Measurements from ENCODE around the gene ITIH3. TPM values are rescaled to one million over a fixed set of nuclear protein-coding genes. Genes with fewer than 3 reads are reported as not detected.
"Not testable (repeated sequence)": the region's sequence is repeated elsewhere in the genome, so short reads cannot be mapped to it uniquely, and the experiment has no call there.

Gene ITIH3
- total and polyA plus RNA-seq, 2 donors: 0.24 to 4.8 TPM

- peaks cover 0 to 10% of the 10 kb centered on the region in 2 donors for H3K36me3 ChIP-seq (ENCODE audit: control insufficient read depth in 2 of 2, insufficient read depth in 2 of 2, low read length in 1 of 2)
- H3K27me3 ChIP-seq (ENCODE audit: control insufficient read depth in 2 of 2, insufficient read depth in 1 of 2, low read length in 1 of 2): no peaks in the 10 kb centered on the region
- no peak for DNase-seq (ENCODE audit: low read depth in 6 of 9, low spot score in 9 of 9)
- 76% methylated on average over 5 of the region's 5 CpGs for WGBS
- peak overlapping the region; percentile 55 to 73 for H3K4me3 ChIP-seq (ENCODE audit: low read length in 2 of 2)
- peak overlapping the region in 1 of 2 donors; percentile 73 for H3K27ac ChIP-seq (ENCODE audit: low read depth in 1 of 2, low read length in 1 of 2)
- no peaks in the 10 kb centered on the region for H3K9me3 ChIP-seq (ENCODE audit: control insufficient read depth in 2 of 2, insufficient read depth in 1 of 2, low read length in 1 of 2)
- H3K4me1 ChIP-seq (ENCODE audit: control insufficient read depth in 2 of 2, insufficient read depth in 2 of 2, low read length in 2 of 2): peaks cover 15 to 30% of the 10 kb centered on the region in 2 donors
Observed at GRCh38 chr3:52771334-52771681, 23.3 kb upstream of the ITIH3 start.

DNA sequence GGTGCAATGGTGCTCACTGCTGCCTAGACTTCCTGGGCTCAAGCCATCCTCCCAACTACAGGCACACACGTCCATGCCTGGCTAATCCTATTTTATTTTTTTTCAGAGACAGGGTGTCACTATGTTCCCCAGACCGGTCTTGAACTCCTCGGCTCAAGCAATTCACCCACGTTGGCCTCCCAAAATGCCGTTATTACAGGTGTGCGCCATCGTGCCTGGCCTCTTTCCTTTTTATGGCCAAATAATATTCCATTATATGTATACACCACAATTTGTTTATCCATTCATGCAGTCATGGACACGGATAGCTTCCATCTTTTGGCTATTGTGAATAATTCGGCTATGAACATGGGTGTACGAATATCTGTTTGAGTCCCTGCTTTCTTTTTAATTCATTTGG is 22.9 kb upstream of the ITIH3 start:
- H3K4me1 ChIP-seq (ENCODE audit: control insufficient read depth in 2 of 2, insufficient read depth in 2 of 2, low read length in 2 of 2): peaks cover 15 to 33% of the 10 kb centered on the region in 2 donors
- 98% methylated on average over 10 of the region's 10 CpGs for WGBS
- H3K4me3 ChIP-seq (ENCODE audit: low read length in 2 of 2): no peak overlapping the region
- no peaks in the 10 kb centered on the region for H3K9me3 ChIP-seq (ENCODE audit: control insufficient read depth in 2 of 2, insufficient read depth in 1 of 2, low read length in 1 of 2)
- no peak for DNase-seq (ENCODE audit: low read depth in 6 of 9, low spot score in 9 of 9)
- no peak overlapping the region for H3K27ac ChIP-seq (ENCODE audit: low read depth in 1 of 2, low read length in 1 of 2)
- H3K36me3 ChIP-seq (ENCODE audit: control insufficient read depth in 2 of 2, insufficient read depth in 2 of 2, low read length in 1 of 2): peaks cover 0 to 10% of the 10 kb centered on the region in 2 donors
- H3K27me3 ChIP-seq (ENCODE audit: control insufficient read depth in 2 of 2, insufficient read depth in 1 of 2, low read length in 1 of 2): no peaks in the 10 kb centered on the region

DNA sequence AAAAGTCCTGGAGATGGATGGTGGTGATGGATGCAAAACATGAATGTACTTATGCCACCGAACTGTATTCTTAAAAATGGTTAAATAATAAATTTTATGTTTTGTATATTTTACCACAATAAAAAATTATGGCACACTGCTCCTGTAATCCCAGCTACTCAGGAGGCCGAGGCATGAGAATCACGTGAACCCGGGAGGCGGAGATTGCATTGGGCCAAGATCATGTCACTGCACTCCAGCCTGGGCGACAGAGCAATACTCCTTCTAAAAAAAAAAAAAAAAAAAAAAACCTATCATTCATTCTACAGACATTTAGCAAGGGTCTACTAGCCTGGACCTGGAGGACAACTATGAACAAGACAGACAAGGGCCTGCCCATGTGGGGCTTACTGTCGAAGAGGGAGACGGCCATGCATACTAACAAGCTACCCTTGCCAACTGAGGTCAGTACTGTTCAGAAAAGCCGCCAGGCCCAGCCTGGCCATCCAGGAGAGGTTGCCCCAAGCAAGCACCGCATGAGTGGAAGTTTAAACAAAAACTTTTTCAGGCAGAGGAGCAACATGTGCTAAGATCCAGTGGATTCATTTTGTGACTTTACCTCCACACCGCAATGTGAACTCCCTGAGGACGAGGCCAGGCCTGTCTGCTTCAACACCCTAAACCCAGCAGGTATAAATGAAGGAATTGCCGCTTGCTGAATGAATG is 21.1 kb upstream of the ITIH3 start:
- H3K4me1 ChIP-seq (ENCODE audit: control insufficient read depth in 2 of 2, insufficient read depth in 2 of 2, low read length in 2 of 2): peaks cover 15 to 35% of the 10 kb centered on the region in 2 donors
- H3K36me3 ChIP-seq (ENCODE audit: control insufficient read depth in 2 of 2, insufficient read depth in 2 of 2, low read length in 1 of 2): no peaks in the 10 kb centered on the region
- no peaks in the 10 kb centered on the region for H3K9me3 ChIP-seq (ENCODE audit: control insufficient read depth in 2 of 2, insufficient read depth in 1 of 2, low read length in 1 of 2)
- no peak for DNase-seq (ENCODE audit: low read depth in 6 of 9, low spot score in 9 of 9)
- no peak overlapping the region for H3K27ac ChIP-seq (ENCODE audit: low read depth in 1 of 2, low read length in 1 of 2)
- H3K4me3 ChIP-seq (ENCODE audit: low read length in 2 of 2): no peak overlapping the region
- WGBS: 98% methylated on average over 13 of the region's 13 CpGs
- H3K27me3 ChIP-seq (ENCODE audit: control insufficient read depth in 2 of 2, insufficient read depth in 1 of 2, low read length in 1 of 2): no peaks in the 10 kb centered on the region

DNA sequence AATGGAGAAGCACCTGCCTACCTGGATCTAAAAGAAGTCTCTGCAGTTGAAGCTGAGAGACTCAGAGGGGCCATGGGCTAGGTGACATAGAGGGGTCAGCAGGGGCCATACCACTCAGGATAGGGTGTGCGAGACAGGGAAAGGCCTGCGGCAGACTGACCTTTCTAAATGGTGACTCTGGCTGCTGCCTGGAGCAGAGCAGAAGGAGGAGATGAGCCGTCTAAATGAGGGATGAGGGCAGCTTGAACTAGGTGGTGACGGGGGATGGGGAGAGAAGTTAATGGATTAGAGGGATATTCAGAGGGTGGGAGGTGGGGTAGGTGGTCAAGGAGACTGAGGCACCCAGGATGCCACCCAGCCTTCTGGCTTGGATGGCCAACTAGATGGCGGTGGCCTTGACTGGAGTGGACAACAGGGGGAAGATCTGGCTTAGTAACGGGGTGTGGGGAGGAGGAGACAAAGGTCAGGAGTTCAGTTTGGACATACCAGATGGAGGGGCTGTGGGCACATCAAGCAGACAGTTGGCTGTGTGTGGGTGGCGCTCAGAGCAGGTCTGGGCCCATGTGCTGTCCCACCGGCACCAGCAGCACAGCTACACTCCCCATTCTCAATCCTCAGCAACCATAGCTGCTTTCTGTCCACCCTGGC is 20.4 kb upstream of the ITIH3 start:
- Histone ChIP-seq H3K9me3 (ENCODE audit: control insufficient read depth in 2 of 2, insufficient read depth in 1 of 2, low read length in 1 of 2) (no peaks in the 10 kb centered on the region), H3K4me3 (ENCODE audit: low read length in 2 of 2) (no peak overlapping the region), H3K36me3 (ENCODE audit: control insufficient read depth in 2 of 2, insufficient read depth in 2 of 2, low read length in 1 of 2) (no peaks in the 10 kb centered on the region), H3K27ac (ENCODE audit: low read depth in 1 of 2, low read length in 1 of 2) (no peak overlapping the region), H3K27me3 (ENCODE audit: control insufficient read depth in 2 of 2, insufficient read depth in 1 of 2, low read length in 1 of 2) (no peaks in the 10 kb centered on the region), H3K4me1 (ENCODE audit: control insufficient read depth in 2 of 2, insufficient read depth in 2 of 2, low read length in 2 of 2) (peaks cover 15 to 35% of the 10 kb centered on the region in 2 donors)
- WGBS: 89% methylated on average over 8 of the region's 8 CpGs
- DNase-seq (ENCODE audit: low read depth in 6 of 9, low spot score in 9 of 9): no peak

DNA sequence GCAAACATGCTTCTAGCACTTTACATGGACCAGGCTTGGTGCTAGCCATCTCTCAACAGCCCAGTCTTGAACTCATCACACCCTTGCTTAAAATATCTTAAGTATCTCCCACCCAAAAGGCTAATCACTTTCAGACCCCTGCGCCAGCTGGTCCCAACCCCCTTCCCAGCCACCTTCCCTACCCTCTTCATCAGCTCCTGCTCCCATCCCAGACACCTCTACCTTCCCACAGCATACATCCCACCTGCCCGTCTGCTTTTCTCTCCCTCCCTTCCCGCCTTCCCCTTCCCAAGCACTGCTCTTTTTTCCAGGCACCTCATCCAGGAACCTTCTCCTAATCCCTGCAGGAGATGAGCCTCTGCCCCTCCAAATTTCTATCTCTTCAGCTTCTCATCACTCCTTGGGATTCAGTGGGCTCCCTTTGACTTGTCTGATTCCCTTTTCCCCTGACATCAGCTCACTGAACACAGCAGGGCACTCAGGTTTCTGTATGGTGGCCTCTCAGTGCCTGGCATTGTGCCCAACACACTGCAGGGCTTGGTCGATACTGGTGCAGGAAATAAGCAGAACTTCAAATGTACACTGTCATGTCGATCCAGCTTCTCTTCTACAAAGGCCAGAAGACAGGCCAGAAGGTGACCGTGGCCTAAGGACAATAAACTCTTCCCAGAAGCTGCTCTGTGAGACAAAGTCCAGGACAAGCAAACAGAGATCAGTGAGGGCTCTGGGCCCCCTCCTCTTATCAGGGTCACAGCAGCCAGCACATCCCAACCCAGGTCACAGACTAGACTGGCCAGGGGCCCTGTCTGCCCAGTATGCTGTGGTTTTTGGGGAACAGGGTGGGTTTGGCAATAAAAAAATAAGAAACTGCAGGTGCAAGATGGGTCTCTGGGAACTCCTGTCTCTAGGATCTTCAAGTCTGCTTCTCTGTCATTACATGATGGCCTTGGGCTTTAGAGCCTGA is 19.4 kb upstream of the ITIH3 start:
- peaks cover 10 to 27% of the 10 kb centered on the region in 2 donors for H3K4me1 ChIP-seq (ENCODE audit: control insufficient read depth in 2 of 2, insufficient read depth in 2 of 2, low read length in 2 of 2)
- H3K27ac ChIP-seq (ENCODE audit: low read depth in 1 of 2, low read length in 1 of 2): no peak overlapping the region
- H3K27me3 ChIP-seq (ENCODE audit: control insufficient read depth in 2 of 2, insufficient read depth in 1 of 2, low read length in 1 of 2): no peaks in the 10 kb centered on the region
- no peaks in the 10 kb centered on the region for H3K9me3 ChIP-seq (ENCODE audit: control insufficient read depth in 2 of 2, insufficient read depth in 1 of 2, low read length in 1 of 2)
- WGBS: 66% methylated on average over 6 of the region's 6 CpGs
- DNase-seq (ENCODE audit: low read depth in 6 of 9, low spot score in 9 of 9): no peak
- H3K36me3 ChIP-seq (ENCODE audit: control insufficient read depth in 2 of 2, insufficient read depth in 2 of 2, low read length in 1 of 2): no peaks in the 10 kb centered on the region
- H3K4me3 ChIP-seq (ENCODE audit: low read length in 2 of 2): no peak overlapping the region

DNA sequence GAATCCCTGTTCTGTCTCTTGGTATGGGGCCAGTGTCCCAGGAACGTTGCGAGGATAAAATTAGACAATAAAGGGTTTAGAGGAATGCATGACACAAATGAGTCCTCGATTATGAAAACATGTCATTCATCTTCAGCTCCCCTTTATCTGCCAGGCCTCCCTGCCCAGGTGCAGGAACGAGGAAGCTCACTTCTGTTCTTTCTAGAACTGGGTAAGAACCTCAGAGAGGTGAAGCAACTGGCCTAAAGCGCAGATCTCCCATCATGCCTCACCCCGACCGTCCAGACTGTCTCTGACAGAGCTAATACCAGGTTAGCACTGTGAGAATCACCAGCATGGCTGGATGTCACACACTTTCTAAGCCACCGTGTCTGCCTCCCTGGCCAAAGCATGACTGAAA is 18.7 kb upstream of the ITIH3 start:
- DNase-seq (ENCODE audit: low read depth in 6 of 9, low spot score in 9 of 9): no peak
- H3K27ac ChIP-seq (ENCODE audit: low read depth in 1 of 2, low read length in 1 of 2): no peak overlapping the region
- WGBS: 69% methylated on average over 8 of the region's 8 CpGs

DNA sequence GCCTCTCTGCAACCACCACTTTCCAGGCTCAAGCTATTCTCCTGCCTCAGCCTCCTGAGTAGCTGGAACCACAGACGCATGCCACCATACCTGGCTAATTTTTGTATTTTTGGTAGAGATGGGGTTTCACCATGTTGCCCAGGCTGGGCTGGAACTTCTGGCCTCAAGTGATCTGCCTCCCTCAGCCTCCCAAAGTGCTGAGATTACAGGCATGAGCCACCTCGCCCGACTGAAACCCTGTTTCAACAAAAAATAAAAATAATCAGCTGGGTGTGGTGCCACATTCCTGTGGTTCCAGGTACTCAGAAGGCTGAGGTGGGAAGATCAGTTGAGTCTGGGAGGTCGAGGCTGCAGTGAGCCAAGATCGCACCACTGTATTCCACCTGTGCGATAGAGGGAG is 18.1 kb upstream of the ITIH3 start:
- WGBS: 96% methylated on average over 6 of the region's 6 CpGs
- not testable (repeated sequence) for H3K36me3 ChIP-seq (ENCODE audit: control insufficient read depth in 2 of 2, insufficient read depth in 2 of 2, low read length in 1 of 2); H3K9me3 ChIP-seq (ENCODE audit: control insufficient read depth in 2 of 2, insufficient read depth in 1 of 2, low read length in 1 of 2); H3K4me3 ChIP-seq (ENCODE audit: low read length in 2 of 2); H3K27ac ChIP-seq (ENCODE audit: low read depth in 1 of 2, low read length in 1 of 2); DNase-seq (ENCODE audit: low read depth in 6 of 9, low spot score in 9 of 9); H3K27me3 ChIP-seq (ENCODE audit: control insufficient read depth in 2 of 2, insufficient read depth in 1 of 2, low read length in 1 of 2)
- H3K4me1 ChIP-seq (ENCODE audit: control insufficient read depth in 2 of 2, insufficient read depth in 2 of 2, low read length in 2 of 2): peaks cover 8 to 21% of the 10 kb centered on the region in 2 donors

More for the DNA sequence above, 18.7 kb upstream of the ITIH3 start:
- Histone ChIP-seq H3K36me3 (ENCODE audit: control insufficient read depth in 2 of 2, insufficient read depth in 2 of 2, low read length in 1 of 2) (no peaks in the 10 kb centered on the region), H3K4me3 (ENCODE audit: low read length in 2 of 2) (no peak overlapping the region), H3K9me3 (ENCODE audit: control insufficient read depth in 2 of 2, insufficient read depth in 1 of 2, low read length in 1 of 2) (no peaks in the 10 kb centered on the region), H3K27me3 (ENCODE audit: control insufficient read depth in 2 of 2, insufficient read depth in 1 of 2, low read length in 1 of 2) (no peaks in the 10 kb centered on the region), H3K4me1 (ENCODE audit: control insufficient read depth in 2 of 2, insufficient read depth in 2 of 2, low read length in 2 of 2) (peaks cover 10 to 26% of the 10 kb centered on the region in 2 donors)

- 98% methylated on average over 12 of the region's 12 CpGs for WGBS
Observed at GRCh38 chr3:52777127-52777958, 17.3 kb upstream of the ITIH3 start, which contains the start of gene ITIH1. Gene ITIH1, plus strand, starts transcription at chr3:52777599. Its CDS starts 17 bp downstream, at chr3:52777616.

More at GRCh38 chr3:52777127-52777958, 17.3 kb upstream of the ITIH3 start, which contains the start of gene ITIH1:
- no peak for DNase-seq (ENCODE audit: low read depth in 6 of 9, low spot score in 9 of 9)
- no peak within 1 kb of the TSS for H3K4me3 ChIP-seq (ENCODE audit: low read length in 2 of 2)
- peaks cover 8 to 25% of the 10 kb centered on the region in 2 donors for H3K4me1 ChIP-seq (ENCODE audit: control insufficient read depth in 2 of 2, insufficient read depth in 2 of 2, low read length in 2 of 2)
- no peaks in the 10 kb centered on the region for H3K9me3 ChIP-seq (ENCODE audit: control insufficient read depth in 2 of 2, insufficient read depth in 1 of 2, low read length in 1 of 2)
- no peak within 1 kb of the TSS for H3K27ac ChIP-seq (ENCODE audit: low read depth in 1 of 2, low read length in 1 of 2)
- H3K36me3 ChIP-seq (ENCODE audit: control insufficient read depth in 2 of 2, insufficient read depth in 2 of 2, low read length in 1 of 2): no peaks in the 10 kb centered on the region
- H3K27me3 ChIP-seq (ENCODE audit: control insufficient read depth in 2 of 2, insufficient read depth in 1 of 2, low read length in 1 of 2): no peaks in the 10 kb centered on the region

All from thymus (tissue), 11 donors.